K562 (cell line): ENCODE data around the gene PIAS3. TPM values are rescaled to one million over a fixed set of nuclear protein-coding genes. Genes with fewer than 3 reads are reported as not detected.

Experiments used
- CEBPB ChIP-seq: fragments of 450-650 bp; IDR thresholded peaks from 2 replicates; pipeline ENCODE4 v1.6.1; 2016; ENCODE audit warnings: missing genetic modification characterization, missing compliant biosample characterization
- KAT8 ChIP-seq: fragments of 450-650 bp; IDR thresholded peaks from 2 replicates; pipeline ENCODE4 v1.6.1; 2016; ENCODE audit warnings: low read depth, mild to moderate bottlenecking
- MYNN ChIP-seq, 2 experiments: sonication (generic); formaldehyde crosslinking in 1 of 2; IDR thresholded peaks; 2 replicates each; pipeline versions ENCODE4 v1.5.0 to v1.6.1; 2016 to 2020; ENCODE audit warnings: antibody characterized with exemption in 1 of 2, missing genetic modification reagents in 1 of 2
- PHF20 ChIP-seq: fragments of 450-650 bp; IDR thresholded peaks from 2 replicates; pipeline ENCODE4 v1.6.1; 2018; ENCODE audit not compliant: partially characterized antibody
- PHF8 ChIP-seq: fragments of 200-600 bp; sonication (generic); IDR thresholded peaks from 2 replicates; pipeline ENCODE4 v1.6.1; 2012; ENCODE audit warnings: mixed run types, mild to moderate bottlenecking, inconsistent platforms, low read length, moderate library complexity, borderline replicate concordance
- RBM17 ChIP-seq: fragments of 200-400 bp; formaldehyde crosslinking; IDR thresholded peaks from 2 replicates; pipeline ENCODE4 v1.6.1; 2017; ENCODE audit warnings: low read depth, mild to moderate bottlenecking, low read length, borderline replicate concordance
- TAF9B ChIP-seq: fragments of 450-650 bp; IDR thresholded peaks from 2 replicates; pipeline ENCODE4 v1.6.1; 2018; ENCODE audit warnings: mild to moderate bottlenecking; ENCODE audit not compliant: partially characterized antibody
- ZNF165 ChIP-seq: fragments of 250-450 bp; sonication (Bioruptor Pico); IDR thresholded peaks from 2 replicates; pipeline ENCODE4 v1.4.0; 2020; ENCODE audit warnings: borderline replicate concordance
- ZNF212 ChIP-seq: fragments of 450-650 bp; formaldehyde crosslinking; IDR thresholded peaks from 2 replicates; pipeline ENCODE4 v1.4.0; 2020; ENCODE audit warnings: mild to moderate bottlenecking
- polyA plus RNA-seq, 8 experiments: library from polyadenylated mRNA; depleted of rRNA in 4 of 8; stranded (reverse) in 5 of 8; unstranded in 3 of 8; fragments of >200 nt; fragmentation: Nextera tagmentation in 2 of 8; fragmentation: Illumina TruSeq in 1 of 8; extraction: Ambion mirVana in 2 of 8; extraction: Trizol in 1 of 8; gene quantifications; 2 replicates each; pipeline versions ENCODE4 v1.2.1 to v1.2.3, GENCODE V29; 2011 to 2014; ENCODE audit warnings: inconsistent platforms in 1 of 8, missing spikeins in 1 of 8
- total RNA-seq, 7 experiments: library from RNA; depleted of rRNA in 6 of 7; stranded (reverse); fragments of >200 nt in 6 of 7; fragmentation: Illumina TruSeq in 2 of 7; extraction: Trizol in 2 of 7; gene quantifications; 2 replicates each; pipeline versions ENCODE4 v1.2.1 to v1.2.3, GENCODE V29; 2011 to 2021; ENCODE audit warnings: low replicate concordance in 1 of 7
- TF ChIP-seq, protein P1 (sequence below): fragments of 200-600 bp; sonication (generic); IDR thresholded peaks from one replicate; pipeline ENCODE4 v1.6.1; 2012; ENCODE audit warnings: mild to moderate bottlenecking, low read depth, low read length, inconsistent platforms
- TF ChIP-seq, protein P2 (sequence below): fragments of 250-450 bp; sonication (Bioruptor Pico); IDR thresholded peaks from 2 replicates; pipeline ENCODE4 v1.9.0; 2021; ENCODE audit warnings: mild to moderate bottlenecking
- TF ChIP-seq, protein P3 (sequence below): fragments of 250-450 bp; sonication (Bioruptor Pico); IDR thresholded peaks from 2 replicates; pipeline ENCODE4 v1.8.0; 2022; ENCODE audit warnings: inconsistent platforms

Gene PIAS3
- total and polyA plus RNA-seq, 9 of the 15 experiments (the other 6 are each of a cell fraction or from before 2014, with no cell fraction given) = 1.1 to 25.6 (median 7.9) TPM

DNA sequence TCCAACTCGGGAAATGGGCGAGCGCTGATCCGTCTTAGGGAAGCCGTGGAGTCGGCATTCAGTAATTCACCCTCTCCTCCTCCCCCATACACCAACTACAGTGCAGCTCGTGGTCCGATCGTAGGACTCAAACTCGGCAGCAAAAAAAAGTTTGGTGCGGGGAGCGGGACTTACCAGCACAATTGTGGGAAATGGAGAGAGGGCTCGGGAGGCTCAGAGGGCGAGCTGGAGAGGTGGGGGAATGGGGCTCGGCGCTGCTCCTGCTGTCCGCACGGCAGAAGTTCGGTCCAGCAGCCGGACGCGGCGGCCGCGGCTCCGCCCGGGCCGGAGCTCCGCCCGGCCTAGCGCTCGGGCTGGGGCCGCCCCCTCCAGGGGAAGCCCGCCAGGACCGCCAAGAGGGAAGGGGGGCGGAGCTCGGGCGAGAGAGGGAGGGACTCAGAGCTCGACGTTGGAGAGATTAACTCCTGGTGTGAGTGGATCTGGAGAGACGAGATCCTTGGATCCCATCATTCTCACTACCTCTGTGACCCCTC lies 676 bp upstream of the PIAS3 start (continued):
- TF ChIP-seq, protein P1, sequence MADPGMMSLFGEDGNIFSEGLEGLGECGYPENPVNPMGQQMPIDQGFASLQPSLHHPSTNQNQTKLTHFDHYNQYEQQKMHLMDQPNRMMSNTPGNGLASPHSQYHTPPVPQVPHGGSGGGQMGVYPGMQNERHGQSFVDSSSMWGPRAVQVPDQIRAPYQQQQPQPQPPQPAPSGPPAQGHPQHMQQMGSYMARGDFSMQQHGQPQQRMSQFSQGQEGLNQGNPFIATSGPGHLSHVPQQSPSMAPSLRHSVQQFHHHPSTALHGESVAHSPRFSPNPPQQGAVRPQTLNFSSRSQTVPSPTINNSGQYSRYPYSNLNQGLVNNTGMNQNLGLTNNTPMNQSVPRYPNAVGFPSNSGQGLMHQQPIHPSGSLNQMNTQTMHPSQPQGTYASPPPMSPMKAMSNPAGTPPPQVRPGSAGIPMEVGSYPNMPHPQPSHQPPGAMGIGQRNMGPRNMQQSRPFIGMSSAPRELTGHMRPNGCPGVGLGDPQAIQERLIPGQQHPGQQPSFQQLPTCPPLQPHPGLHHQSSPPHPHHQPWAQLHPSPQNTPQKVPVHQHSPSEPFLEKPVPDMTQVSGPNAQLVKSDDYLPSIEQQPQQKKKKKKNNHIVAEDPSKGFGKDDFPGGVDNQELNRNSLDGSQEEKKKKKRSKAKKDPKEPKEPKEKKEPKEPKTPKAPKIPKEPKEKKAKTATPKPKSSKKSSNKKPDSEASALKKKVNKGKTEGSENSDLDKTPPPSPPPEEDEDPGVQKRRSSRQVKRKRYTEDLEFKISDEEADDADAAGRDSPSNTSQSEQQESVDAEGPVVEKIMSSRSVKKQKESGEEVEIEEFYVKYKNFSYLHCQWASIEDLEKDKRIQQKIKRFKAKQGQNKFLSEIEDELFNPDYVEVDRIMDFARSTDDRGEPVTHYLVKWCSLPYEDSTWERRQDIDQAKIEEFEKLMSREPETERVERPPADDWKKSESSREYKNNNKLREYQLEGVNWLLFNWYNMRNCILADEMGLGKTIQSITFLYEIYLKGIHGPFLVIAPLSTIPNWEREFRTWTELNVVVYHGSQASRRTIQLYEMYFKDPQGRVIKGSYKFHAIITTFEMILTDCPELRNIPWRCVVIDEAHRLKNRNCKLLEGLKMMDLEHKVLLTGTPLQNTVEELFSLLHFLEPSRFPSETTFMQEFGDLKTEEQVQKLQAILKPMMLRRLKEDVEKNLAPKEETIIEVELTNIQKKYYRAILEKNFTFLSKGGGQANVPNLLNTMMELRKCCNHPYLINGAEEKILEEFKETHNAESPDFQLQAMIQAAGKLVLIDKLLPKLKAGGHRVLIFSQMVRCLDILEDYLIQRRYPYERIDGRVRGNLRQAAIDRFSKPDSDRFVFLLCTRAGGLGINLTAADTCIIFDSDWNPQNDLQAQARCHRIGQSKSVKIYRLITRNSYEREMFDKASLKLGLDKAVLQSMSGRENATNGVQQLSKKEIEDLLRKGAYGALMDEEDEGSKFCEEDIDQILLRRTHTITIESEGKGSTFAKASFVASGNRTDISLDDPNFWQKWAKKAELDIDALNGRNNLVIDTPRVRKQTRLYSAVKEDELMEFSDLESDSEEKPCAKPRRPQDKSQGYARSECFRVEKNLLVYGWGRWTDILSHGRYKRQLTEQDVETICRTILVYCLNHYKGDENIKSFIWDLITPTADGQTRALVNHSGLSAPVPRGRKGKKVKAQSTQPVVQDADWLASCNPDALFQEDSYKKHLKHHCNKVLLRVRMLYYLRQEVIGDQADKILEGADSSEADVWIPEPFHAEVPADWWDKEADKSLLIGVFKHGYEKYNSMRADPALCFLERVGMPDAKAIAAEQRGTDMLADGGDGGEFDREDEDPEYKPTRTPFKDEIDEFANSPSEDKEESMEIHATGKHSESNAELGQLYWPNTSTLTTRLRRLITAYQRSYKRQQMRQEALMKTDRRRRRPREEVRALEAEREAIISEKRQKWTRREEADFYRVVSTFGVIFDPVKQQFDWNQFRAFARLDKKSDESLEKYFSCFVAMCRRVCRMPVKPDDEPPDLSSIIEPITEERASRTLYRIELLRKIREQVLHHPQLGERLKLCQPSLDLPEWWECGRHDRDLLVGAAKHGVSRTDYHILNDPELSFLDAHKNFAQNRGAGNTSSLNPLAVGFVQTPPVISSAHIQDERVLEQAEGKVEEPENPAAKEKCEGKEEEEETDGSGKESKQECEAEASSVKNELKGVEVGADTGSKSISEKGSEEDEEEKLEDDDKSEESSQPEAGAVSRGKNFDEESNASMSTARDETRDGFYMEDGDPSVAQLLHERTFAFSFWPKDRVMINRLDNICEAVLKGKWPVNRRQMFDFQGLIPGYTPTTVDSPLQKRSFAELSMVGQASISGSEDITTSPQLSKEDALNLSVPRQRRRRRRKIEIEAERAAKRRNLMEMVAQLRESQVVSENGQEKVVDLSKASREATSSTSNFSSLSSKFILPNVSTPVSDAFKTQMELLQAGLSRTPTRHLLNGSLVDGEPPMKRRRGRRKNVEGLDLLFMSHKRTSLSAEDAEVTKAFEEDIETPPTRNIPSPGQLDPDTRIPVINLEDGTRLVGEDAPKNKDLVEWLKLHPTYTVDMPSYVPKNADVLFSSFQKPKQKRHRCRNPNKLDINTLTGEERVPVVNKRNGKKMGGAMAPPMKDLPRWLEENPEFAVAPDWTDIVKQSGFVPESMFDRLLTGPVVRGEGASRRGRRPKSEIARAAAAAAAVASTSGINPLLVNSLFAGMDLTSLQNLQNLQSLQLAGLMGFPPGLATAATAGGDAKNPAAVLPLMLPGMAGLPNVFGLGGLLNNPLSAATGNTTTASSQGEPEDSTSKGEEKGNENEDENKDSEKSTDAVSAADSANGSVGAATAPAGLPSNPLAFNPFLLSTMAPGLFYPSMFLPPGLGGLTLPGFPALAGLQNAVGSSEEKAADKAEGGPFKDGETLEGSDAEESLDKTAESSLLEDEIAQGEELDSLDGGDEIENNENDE = no peak
- TF ChIP-seq PHF20 = no peak
- TF ChIP-seq, protein P2, sequence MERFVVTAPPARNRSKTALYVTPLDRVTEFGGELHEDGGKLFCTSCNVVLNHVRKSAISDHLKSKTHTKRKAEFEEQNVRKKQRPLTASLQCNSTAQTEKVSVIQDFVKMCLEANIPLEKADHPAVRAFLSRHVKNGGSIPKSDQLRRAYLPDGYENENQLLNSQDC (CRISPR knock-in tag) = no peak
- TF ChIP-seq TAF9B = no peak
- TF ChIP-seq ZNF212 = no peak
- no peak for TF ChIP-seq CEBPB (tag)
- TF ChIP-seq MYNN (IDR thresholded peaks at IDR 0.05) = no peak
- no peak for TF ChIP-seq MYNN (CRISPR knock-in tag; IDR thresholded peaks at IDR 0.05)
- TF ChIP-seq, protein P3, sequence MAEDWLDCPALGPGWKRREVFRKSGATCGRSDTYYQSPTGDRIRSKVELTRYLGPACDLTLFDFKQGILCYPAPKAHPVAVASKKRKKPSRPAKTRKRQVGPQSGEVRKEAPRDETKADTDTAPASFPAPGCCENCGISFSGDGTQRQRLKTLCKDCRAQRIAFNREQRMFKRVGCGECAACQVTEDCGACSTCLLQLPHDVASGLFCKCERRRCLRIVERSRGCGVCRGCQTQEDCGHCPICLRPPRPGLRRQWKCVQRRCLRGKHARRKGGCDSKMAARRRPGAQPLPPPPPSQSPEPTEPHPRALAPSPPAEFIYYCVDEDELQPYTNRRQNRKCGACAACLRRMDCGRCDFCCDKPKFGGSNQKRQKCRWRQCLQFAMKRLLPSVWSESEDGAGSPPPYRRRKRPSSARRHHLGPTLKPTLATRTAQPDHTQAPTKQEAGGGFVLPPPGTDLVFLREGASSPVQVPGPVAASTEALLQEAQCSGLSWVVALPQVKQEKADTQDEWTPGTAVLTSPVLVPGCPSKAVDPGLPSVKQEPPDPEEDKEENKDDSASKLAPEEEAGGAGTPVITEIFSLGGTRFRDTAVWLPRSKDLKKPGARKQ (CRISPR knock-in tag) = no peak
- TF ChIP-seq ZNF165 (CRISPR knock-in tag) = no peak
- no peak for TF ChIP-seq KAT8
- TF ChIP-seq RBM17 = no peak
- peak; percentile 72; the same call in 1 of the 2 replicates for TF ChIP-seq PHF8
